PC-9 (cell line): ENCODE data around the gene PSKH1.

Experiments
- EZH2 ChIP-seq: fragments of 200-600 bp; sonication (generic); IDR thresholded peaks from 2 replicates; pipeline ENCODE4 v1.8.0; 2017; ENCODE audit warnings: antibody characterized with exemption, low read depth
- TF ChIP-seq, protein P1 (sequence below): fragments of 200-600 bp; sonication (generic); conservative IDR thresholded peaks from 2 replicates; pipeline ENCODE4 v1.6.1; 2017; ENCODE audit warnings: mixed run types, antibody characterized with exemption, mild to moderate bottlenecking, moderate library complexity

DNA sequence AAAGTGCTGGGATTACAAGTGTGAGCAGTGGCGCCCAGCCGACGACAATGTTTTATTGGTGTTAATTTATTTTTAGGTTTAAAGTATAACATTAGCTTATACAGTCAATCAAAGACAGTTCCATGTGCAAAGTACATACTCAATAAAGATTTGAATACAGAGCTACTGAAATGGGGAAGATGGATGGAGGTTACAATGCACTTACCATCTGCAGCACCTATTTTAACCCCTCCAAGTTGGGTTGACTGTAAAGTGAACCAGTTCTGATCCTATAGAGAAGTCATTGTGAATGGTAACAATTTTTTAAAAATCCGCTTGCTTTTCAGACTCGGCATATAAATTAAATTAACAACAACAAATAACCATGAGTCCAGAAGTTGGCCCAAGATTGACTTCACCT lies 679 bp upstream of the PSKH1 start:
- TF ChIP-seq, protein P1, sequence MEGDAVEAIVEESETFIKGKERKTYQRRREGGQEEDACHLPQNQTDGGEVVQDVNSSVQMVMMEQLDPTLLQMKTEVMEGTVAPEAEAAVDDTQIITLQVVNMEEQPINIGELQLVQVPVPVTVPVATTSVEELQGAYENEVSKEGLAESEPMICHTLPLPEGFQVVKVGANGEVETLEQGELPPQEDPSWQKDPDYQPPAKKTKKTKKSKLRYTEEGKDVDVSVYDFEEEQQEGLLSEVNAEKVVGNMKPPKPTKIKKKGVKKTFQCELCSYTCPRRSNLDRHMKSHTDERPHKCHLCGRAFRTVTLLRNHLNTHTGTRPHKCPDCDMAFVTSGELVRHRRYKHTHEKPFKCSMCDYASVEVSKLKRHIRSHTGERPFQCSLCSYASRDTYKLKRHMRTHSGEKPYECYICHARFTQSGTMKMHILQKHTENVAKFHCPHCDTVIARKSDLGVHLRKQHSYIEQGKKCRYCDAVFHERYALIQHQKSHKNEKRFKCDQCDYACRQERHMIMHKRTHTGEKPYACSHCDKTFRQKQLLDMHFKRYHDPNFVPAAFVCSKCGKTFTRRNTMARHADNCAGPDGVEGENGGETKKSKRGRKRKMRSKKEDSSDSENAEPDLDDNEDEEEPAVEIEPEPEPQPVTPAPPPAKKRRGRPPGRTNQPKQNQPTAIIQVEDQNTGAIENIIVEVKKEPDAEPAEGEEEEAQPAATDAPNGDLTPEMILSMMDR, result no peak
- TF ChIP-seq EZH2, result no peak
